GM18511 (cell line): ENCODE measurements around the gene ETNPPL.
"Not testable (repeated sequence)": the region's sequence is repeated elsewhere in the genome, so short reads cannot be mapped to it uniquely, and the experiment has no call there.

ENCODE experiments used
- ATAC-seq: cut with Tn5 transposase; IDR thresholded peaks from one replicate; pipeline ENCODE4 v1.9.1; 2021; ENCODE audit warnings: mild to moderate bottlenecking, moderate library complexity; ENCODE audit not compliant: unreplicated experiment

Gene ETNPPL

DNA sequence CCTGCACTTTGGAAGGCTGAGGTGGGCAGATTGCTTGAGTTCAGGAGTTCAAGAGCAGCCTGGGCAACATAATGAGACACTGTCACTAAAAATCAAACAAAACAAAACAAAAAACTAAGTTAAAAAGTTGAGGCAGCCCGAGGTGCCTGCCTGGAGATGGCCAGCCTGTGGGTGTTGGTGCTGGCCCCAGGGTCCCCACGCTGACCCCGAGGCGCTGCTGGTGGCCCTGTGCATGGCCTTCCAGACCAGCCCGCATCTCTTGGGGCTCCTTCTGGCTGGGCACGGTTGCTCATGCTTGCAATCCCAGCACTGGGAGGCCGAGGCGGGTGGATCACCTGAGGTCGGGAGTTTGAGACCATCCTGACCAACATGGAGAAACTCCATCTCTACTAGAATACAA, 4.4 kb downstream of the ETNPPL start:
- no peak for ATAC-seq

DNA sequence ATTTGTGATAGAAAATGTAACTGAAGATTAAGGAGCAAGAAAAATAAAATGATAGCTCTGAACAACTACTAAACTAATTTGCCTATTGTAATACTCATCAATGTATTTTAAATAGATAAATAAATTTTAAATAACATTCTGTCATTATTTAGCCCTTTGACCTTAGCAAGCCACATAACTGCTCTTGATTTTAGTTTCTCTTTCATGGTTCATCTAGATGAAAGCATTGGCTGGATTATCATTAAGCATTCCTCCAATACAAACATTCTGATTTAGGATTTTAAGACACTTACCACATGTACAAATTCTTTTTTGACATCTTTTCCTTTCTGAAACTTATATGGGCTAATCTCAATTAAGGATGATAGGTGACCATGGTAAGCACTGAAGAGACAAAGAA, 8.5 kb downstream of the ETNPPL start:
- no peak for ATAC-seq

DNA sequence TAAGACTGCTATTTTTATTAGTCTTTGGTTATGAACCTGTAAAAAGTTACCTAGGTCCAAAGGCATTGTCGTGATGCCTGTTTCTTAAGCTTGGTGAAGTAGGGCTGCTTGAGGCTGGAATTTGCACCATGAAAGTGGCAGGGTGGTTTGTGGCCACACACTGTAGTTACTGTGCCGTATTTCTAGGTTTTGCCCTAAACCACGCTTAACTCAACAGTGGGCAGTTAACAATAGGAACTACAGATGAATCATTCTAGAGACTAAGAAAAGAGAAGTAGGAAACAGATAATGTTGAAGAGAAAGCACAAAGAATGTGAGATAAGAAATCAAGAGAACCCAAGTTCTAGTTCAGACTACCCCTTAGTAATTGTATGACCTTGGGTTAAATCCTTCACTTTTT, 11.5 kb downstream of the ETNPPL start:
- peak; percentile 44 for ATAC-seq

DNA sequence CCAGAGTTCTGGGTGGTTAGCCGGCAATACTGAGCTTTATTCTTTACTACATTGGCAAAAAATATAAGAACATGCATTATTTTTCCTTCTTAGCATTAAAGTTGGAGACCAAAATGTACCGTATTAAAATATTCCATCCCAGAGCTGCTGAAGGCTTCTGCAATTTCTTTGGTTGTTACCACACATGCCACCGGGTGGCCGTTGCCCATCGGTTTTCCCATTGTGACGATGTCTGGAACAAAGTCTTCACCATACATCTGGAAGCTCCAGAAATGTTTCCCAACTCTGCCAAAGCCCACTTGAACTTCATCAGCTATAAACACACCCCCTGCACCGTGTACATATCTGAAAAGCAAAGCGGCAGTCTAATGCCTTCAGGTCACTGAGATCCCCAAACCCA, 13.7 kb downstream of the ETNPPL start:
- no peak for ATAC-seq

DNA sequence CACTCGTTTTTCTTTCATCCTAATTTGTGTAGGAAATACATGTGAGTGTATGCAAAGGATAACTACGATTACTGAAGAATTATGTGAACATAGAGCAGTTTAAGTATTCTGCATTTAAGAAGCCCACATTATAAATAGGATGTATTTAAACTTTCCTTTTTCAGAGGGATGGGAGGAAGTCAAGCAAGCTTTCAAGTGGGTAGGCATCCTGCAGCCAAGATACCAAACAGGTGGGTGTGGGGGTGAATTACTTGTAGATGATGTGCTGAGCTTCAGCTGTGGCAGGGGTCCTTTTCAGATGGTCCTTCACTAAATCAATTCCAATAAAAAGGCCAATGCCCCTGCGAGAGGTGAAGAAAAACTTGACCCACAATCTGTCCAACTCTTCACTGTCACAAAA, 16.3 kb downstream of the ETNPPL start:
- no peak for ATAC-seq

DNA sequence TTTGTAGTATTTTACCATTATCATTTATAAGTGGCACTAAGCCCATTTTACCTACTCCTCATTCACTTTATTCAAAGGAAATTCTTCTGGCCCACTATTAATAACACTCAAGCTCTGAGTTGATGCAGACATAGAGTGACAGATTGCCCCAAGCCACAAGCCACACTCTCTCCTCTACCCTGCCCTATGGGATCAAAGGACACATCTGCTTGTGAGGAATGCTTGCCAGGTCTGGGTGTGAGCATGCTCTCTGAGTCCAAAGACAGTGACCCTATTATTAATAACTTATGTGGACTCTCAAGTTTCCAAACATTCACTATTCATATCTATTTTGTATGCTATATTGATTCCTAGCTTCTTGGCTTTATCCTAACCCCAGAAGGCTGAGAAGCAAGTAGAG, 18.5 kb downstream of the ETNPPL start:
- ATAC-seq = no peak

DNA sequence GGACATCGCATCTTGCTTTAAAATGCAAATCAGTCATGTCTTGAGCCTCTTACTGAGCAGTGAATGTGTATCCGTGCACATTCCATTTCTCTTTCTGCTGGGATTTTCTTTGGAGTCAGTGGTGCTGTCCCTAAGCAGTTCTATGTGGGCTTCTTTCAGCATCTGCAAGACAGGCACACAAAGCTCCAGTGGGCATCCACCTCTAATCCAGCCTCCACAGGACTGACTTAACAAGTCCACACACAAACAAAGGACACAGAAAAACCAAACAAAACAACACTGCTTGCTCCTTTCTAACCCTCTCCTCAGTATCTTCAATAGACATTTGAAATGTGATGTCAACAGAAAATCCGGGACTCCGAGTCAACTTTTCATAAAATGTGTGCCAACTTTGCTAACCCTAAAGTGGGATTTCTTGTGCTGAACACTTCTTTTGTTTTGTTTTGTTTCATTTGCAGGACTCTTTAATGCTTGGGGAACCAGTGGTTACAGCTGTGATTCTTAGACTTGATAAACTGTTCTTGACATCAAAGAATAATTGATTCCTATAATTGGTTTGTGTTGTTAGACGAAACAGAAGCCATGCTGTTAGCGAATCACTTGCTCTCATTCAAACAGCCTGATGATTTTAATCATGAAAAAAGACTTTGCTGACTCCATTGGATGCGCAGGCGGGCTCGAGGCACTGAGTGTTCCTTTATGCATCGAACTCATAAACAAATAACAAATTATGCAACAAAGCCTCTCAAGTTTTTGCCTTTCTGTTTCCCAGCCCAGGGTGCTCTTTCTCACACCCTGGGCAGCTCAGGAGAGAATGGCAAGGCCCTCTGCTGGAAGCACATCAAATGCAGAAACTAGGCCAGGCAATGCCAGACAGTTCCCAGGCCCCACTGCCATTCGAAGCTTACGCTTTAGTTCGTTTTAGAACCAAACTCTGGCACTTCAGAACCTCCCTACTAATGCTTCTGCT, 20.1 kb downstream of the ETNPPL start:
- no peak for ATAC-seq

DNA sequence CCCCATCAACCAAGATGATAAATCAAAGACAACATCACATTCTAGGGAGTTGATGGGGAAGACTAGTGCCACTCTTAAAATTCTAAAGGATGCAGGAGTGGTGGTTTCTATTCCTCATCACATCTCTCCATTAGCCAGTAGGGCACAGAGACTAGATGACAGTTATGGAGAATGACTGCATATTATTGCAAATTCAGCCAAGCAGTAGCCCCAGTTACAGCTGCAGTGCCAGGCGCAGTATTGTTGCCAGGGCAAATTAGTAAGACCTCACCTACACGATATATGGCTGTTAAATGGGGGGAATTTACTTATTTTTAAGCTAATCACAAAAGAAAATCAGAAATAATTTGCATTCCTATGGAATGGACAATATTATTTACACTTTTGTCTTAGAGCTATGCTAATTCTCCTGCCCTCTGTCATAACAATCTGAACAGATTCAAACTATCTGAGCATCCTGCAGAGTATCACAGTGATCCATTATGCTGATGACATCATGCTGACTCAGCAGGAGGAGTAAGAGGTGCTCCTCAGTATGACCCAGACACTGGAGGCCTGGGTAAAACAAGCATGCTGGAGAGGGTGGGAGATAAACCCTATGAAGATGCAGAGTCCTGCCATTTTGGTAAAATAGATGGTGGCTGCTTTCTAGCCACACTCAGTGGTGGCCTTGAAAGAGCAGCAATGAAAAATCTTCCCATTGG, 24.7 kb downstream of the ETNPPL start:
- no peak for ATAC-seq

DNA sequence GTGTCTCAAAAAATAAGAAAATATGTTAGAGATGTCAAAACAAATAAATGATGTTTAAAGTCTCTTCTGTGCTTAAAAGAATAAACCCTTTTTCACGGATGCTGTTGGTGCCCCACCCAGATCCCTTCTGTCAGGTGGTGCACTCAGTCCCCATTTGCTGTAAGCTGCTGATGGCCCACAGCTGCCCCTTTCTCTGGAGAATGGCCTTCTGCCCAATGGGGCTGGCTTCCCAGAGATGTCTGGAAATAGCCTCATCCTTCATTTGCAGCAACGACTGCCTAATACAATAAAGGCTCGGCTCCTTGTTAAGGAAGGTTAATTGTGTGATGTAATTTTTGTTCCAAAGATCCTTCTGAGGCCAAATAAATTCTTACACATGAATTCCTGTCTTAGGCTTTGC, 31.8 kb downstream of the ETNPPL start:
- no peak for ATAC-seq

DNA sequence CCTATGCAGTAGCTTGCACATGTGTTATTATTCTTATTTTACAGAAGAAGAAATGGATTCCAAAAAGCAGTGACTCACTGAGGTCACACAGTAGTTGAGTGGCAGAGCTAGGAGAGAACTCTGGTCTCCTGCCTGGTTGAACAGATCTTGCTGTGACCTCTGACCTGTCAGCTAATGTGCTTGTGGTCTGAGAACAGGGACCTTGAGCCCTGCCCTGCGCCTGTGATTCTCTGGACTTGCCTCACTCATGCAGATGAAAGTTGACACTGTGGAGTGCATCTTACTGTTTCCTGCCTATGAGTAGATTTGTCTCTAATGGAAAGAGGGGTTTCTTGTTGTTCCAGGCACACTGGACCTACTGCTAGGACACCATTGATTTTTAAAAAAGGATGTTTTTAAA, 32.3 kb downstream of the ETNPPL start:
- ATAC-seq = no peak

DNA sequence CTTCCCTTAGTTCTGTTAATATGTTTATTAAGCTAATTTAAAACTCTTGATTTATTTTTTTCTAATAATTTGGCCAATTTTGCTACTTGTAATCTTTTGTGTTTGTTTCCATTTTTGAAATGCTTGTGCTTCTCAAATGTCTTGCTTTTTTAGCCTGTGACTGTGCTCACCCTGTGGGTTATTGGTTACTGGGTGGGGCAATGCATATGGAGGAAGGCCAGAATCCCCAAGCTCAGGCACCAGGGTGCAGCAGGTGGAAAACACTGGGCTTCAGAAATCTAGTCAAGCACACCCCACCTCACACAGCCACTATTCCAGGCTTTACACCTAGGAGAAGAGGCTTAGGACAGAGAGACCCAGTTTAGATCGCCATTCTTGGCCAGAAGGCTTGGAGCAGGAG, 33.1 kb downstream of the ETNPPL start:
- ATAC-seq = no peak

DNA sequence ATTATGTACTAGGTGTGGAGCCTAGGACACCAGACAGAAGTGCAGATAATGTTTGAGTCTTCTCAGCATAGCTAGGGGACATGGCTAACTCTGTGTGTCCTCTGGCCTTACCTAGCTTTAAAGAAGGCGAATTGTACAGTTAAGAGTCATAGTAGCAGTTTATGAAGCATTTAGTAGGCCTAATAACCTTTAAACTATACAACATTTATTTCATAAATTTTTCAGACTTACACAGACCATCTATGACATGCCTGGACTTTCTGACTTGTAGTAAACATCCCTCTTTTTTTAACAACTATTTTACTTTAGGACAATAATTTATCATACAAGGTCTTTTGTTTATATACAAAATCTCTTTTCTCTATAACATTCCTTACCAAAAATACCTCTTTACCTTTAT, 37.4 kb downstream of the ETNPPL start:
- no peak for ATAC-seq

DNA sequence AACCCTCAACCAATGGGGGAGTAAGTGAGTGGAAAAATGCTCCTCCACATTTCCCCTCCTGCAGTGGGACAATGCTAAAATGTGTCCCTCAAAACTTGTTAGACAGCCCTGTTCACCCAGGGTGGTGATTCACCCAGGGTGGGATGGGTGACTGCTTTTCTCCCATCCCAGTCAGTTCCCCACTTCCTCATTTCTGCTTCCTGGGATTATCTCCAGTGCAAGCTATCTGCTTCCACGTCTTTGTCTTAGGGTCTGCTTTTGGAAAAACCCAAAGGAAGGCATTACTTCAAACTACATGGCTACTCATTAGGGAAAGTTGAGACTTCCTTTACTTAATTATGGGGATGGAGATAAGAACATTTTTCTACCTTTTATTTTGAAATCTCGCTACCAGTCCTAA, 45.5 kb downstream of the ETNPPL start:
- ATAC-seq = no peak

DNA sequence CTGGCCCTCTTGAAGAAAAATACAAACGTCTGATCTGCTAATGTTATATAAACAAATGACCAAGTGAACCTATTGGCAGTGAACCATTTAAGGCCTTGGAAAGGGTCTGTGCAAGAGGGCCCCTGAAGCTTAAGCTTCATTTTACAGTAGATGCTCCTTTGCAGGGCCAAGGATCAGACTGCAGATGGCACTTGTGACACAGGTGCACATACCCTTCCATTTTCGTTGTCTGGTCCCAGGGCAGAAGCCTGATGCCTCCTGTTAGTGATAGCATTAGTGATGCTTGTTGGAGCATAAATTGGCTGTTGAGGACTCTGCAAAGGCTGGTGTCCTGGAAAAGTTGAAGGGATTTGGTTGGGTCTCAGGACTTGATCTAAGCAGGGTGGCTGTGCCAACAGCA, 46.5 kb downstream of the ETNPPL start:
- ATAC-seq = no peak

DNA sequence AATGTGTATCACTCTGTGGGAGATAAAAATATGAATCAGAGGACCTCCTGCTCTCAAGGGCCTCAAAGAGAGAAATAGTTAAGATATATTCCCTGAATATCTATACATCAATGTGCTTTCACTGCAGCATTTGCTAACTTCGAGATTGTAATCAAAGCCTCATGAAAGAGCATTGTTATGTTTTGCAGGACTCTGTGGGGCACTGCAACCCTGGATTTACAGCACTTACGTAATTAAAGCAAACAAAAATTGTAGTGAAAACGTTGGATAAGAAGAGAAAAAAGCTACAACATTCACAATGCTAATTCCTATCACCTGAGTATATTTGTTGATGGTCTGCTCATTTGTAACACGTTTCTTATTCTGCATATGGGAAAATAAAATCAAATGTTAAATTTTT, 48.0 kb downstream of the ETNPPL start:
- ATAC-seq = no peak

DNA sequence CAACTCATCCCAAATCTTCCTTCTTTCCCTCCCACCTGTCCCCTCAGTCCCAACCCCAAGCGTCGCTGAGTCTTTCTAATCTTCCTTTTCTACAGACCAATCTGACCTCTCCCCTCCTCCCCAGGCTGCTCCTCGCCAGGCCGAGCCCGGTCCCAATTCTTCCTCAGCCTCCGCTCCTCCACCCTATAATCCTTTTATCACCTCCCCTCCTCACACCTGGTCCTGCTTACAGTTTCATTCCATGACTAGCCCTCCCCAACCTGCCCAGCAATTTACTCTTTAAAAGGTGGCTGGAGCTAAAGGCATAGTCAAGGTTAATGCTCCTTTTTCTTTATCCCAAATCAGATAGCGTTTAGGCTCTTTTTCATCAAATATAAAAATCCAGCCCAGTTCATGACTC, 52.3 kb downstream of the ETNPPL start:
- not testable (repeated sequence) for ATAC-seq

DNA sequence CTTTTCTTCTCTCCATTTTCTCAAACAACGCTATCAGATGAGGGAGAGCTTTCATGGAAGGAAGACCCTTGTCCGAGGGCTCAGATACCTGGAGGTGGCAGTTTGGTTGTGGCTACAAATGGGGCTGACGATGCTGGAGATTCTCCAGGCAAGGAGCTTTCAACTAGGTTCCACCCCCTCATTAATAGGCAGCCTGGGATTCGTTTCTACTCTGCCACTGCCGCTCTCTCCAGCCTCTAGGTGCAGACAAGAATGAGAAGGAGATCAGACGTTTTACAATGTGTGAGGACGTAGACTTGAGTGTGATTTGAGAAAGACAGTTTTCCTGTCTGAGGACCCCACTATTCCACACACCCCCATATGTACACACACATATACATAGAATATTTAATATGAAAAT, 53.1 kb downstream of the ETNPPL start:
- no peak for ATAC-seq

DNA sequence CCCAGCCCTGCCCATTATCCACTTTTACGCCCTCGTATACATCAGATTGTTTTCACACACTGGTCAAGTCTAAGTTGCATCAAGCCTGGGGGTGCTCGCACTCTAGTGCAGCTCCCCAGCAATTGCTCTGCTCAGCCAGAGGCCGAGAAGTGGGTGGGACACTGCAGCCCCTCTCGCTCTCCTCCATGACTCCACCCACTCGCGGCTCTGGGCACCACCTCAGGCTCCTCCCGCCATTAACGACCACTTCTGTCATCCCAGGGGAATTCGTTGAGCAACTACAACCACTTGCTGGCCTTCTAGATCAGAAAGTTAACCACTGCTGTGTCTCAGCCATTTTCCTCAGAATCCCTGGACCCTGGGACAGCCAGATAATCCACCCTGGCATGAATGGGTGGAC, 53.6 kb downstream of the ETNPPL start:
- no peak for ATAC-seq

DNA sequence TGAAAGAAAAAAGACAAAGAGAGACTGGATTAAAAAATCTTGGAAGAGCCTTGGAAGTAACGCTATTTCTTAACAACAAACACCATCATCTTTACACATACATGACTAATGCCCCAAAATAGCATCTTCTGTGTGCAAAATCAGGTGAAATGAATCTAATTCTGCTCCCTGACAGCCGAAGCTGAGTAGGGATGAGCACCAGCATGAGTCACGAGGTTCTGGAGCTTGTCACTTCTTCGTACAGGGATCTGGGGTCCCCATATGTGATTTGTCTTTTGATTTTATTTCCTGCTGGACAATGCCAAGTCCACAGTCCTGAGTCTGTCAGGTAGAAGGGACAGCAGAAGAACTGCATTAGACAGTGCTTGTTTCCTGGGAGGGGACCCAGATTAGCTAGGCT, 56.6 kb downstream of the ETNPPL start:
- no peak for ATAC-seq

DNA sequence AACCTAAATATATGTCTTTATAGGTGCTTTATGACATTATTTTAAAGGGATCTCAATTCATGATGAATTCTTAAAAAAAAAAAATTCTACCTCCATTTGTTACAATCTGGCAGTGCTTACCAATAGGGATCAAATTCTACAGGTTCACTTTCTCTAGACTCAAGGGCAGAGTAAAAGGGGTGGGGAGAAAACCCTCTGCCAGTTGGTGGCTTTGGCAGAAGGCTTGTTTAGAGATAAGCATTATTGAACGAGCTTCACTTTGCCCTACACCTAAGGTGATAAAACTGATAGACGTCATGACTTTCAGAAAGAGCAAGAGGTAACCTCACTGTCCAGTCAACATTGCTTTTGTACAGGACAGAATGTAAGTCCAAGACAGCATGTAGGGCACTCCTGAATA, 58.9 kb downstream of the ETNPPL start:
- ATAC-seq = no peak

DNA sequence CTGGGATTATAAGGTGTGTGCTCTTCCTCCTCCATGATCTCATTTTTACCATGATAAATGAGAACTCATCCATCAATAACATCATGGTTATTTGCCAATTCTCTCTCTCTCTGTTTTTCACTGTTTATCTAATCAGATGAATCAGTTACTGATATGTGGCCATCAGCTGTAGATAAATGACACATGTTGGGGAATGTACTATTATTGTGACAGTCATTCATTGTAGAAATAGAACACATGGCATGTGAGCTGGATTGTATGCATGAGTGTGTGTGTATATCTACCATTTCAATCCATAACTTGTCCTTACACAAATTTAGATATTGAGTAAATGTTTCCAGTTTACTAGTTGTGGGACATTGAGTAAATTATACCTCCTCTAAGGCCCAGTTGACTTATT, 59.5 kb downstream of the ETNPPL start:
- ATAC-seq = no peak

DNA sequence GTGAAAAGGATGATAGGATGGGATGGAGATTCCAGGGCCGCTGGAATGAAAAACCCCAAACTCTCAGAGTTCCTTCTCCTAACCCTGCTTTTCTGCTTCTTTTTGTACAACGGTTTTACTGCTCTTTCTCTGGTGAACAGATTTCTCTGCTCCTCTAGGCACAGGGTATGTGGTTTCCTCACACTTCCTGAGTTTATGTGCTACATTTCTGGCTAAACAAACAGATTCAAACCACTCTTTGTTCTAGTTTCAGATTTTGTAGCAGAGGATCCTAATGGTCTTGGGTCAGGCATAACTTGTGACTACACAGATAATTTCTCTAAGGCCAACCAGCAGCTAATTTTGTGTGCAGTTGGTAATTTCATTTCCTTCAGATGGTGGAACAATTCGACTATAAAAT, 59.9 kb downstream of the ETNPPL start:
- ATAC-seq = no peak
